Measurements from ENCODE around the gene ATG2B. TPM values are rescaled to one million over a fixed set of nuclear protein-coding genes. Genes with fewer than 3 reads are reported as not detected.
A peak's percentile ranks its signal among the peaks of the same experiment; 100 is the strongest.

ATG2B gene
- total and polyA plus RNA-seq, 2 of the 4 experiments (the other 2 are of a cell fraction): 6.9 to 22.0 TPM

- dilution Hi-C loops (cut with HindIII; ENCODE audit: low sequenced_read_pairs, unreplicated experiment) (no loop called here), in situ Hi-C loops (cut with MboI; ENCODE audit: low sequenced_read_pairs) (no loop called here), intact Hi-C loops (cut with micrococcal nuclease) (no loop called here)
- Histone ChIP-seq H4K8ac (ENCODE audit: low read depth in 2 of 2, low read length in 2 of 2) (no peak overlapping the region), H3K27ac (ENCODE audit: insufficient read depth, low read length) (no peak overlapping the region), H4K5ac (ENCODE audit: low read depth, low read length) (no peak overlapping the region), H3K4ac (ENCODE audit: low read depth, low read length) (no peak overlapping the region), H3K9me3 (ENCODE audit: control insufficient read depth, insufficient read depth, low read length) (no peaks in the 10 kb centered on the region), H3K9ac (ENCODE audit: low read depth, low read length) (no peak overlapping the region), H3K4me3 (ENCODE audit: insufficient read depth, low read depth, low read length) (no peak overlapping the region), H2BK20ac (ENCODE audit: low read depth, low read length) (no peak overlapping the region), H3K27me3 (ENCODE audit: control insufficient read depth, insufficient read depth, low read length) (no peaks in the 10 kb centered on the region), H3K23ac (ENCODE audit: low read depth, low read length) (no peak overlapping the region), H3K4me2 (ENCODE audit: low read depth, low read length) (no peak overlapping the region), H2AK9ac (replicated peaks; ENCODE audit: low read depth, low read length, poor library complexity) (no peak overlapping the region), H3K9me1 (ENCODE audit: insufficient read depth, low read length) (no peaks in the 10 kb centered on the region; the same call in 1 of the 2 replicates), H3K14ac (replicated peaks; ENCODE audit: low read depth, low read length) (no peak overlapping the region), H2BK120ac (ENCODE audit: low read depth, low read length) (no peak overlapping the region), H3K56ac (ENCODE audit: extremely low read depth, insufficient read depth, low read length) (no peak overlapping the region), H3K4me1 (ENCODE audit: control insufficient read depth, insufficient read depth, low read length) (no peaks in the 10 kb centered on the region), H3K36me3 (ENCODE audit: control insufficient read depth, insufficient read depth, low read length) (peaks cover 20% of the 10 kb centered on the region), H2AK5ac (ENCODE audit: low read depth, low read length) (no peak overlapping the region), H3K79me1 (ENCODE audit: low read depth in 1 of 2, low read length in 2 of 2) (no peaks in the 10 kb centered on the region), H2AFZ (replicated peaks; ENCODE audit: low read length, poor library complexity) (no peak overlapping the region), H4K91ac (ENCODE audit: insufficient read depth, low read depth, low read length) (no peak overlapping the region), H3K18ac (ENCODE audit: low read depth, low read length) (no peak overlapping the region), H4K20me1 (ENCODE audit: insufficient read depth, low read length) (no peaks in the 10 kb centered on the region), H2BK15ac (ENCODE audit: low read depth, low read length) (no peak overlapping the region), H2BK5ac (ENCODE audit: low read depth, low read length, poor library complexity, severe bottlenecking) (no peak overlapping the region)
- peak; percentile 13 for DNase-seq
- no CpG with 5 or more reads among the region's 5 CpGs for WGBS, 2 experiments (ENCODE audit: extremely low coverage in 2 of 2, insufficient read length in 1 of 2)
- POLR2A ChIA-PET (ENCODE audit: unreplicated experiment): no interaction called here
- TF ChIP-seq MXI1 (IDR thresholded peaks at IDR 0.05; ENCODE audit: borderline replicate concordance, low read depth, low read length) (no peak), CTCF (conservative IDR thresholded peaks at IDR 0.05; ENCODE audit: low read depth, low read length) (peak; percentile 28; the same call in 1 of the 2 replicates), RAD21 (IDR thresholded peaks at IDR 0.05; ENCODE audit: low read length) (peak; percentile 38), MAFK (IDR thresholded peaks at IDR 0.05; ENCODE audit: low read depth, low read length) (no peak)
- ATAC-seq (ENCODE audit: low read depth): peak; percentile 27; the same call in 1 of the 2 replicates
- BruUV-seq (replicated peaks): no TSS peak
- CTCF ChIA-PET: interaction anchor here (0.5 to 1.0 kb wide), 2 partner anchors 9 to 363 kb away, joined by 3 read pairs; no protein-coding TSS in a partner anchor
Measured at GRCh38 chr14:96309896-96310330, 53.2 kb downstream of the ATG2B start.

Measured in IMR-90 (cell line).